Activated naive CD4-positive, alpha-beta T cell treated with anti-CD3 and anti-CD28 coated beads, Interleukin-2, amount 50 U/mL, for 72 hours (primary cell): ENCODE data around the gene SLC30A2. TPM values are rescaled to one million over a fixed set of nuclear protein-coding genes. Genes with fewer than 3 reads are reported as not detected.

ENCODE experiments used
- total RNA-seq, 2 donors: library from RNA; stranded (reverse); gene quantifications; one replicate each; pipeline ENCODE4 v1.2.3, GENCODE V29; 2022

SLC30A2 gene
- total RNA-seq, 2 donors from 2014 or later: not detected

Other genes starting within 250 kb of the SLC30A2 start
- 10 to 100 TPM; 13.5 to 34.9 TPM for gene SELENON, start 245.9 kb downstream of the SLC30A2 start, total RNA-seq
- gene MTFR1L, start 226.2 kb downstream of the SLC30A2 start, total RNA-seq: 10 to 100 TPM; 42.6 to 43.9 TPM
- gene AUNIP, start 186.7 kb downstream of the SLC30A2 start, total RNA-seq: 10 to 100 TPM in 1 of 2 donors, 1 to 10 TPM in 1; 8.6 to 10.6 TPM
- gene PAQR7, start 170.4 kb downstream of the SLC30A2 start, total RNA-seq: 1 to 10 TPM; 4.7 to 9.8 TPM
- 100 to 1,000 TPM; 495 to 786 TPM for gene STMN1, start 139.7 kb downstream of the SLC30A2 start, total RNA-seq
- 1 to 10 TPM; 8.7 to 9.5 TPM for gene PAFAH2, start 48.1 kb downstream of the SLC30A2 start, total RNA-seq
- gene EXTL1, start 24.3 kb downstream of the SLC30A2 start, total RNA-seq: not detected
- under 1 TPM in 1 of 2 donors, not detected in 1; 0.31 TPM for gene TRIM63, start 21.5 kb upstream of the SLC30A2 start, total RNA-seq
- gene PDIK1L, start 65.7 kb upstream of the SLC30A2 start, total RNA-seq: 10 to 100 TPM; 12.9 to 22.6 TPM
- not detected for gene FAM110D, start 113.0 kb upstream of the SLC30A2 start, total RNA-seq
- not detected for gene C1orf232, start 122.8 kb upstream of the SLC30A2 start, total RNA-seq
- 10 to 100 TPM; 23.0 to 34.4 TPM for gene ZNF593, start 123.8 kb upstream of the SLC30A2 start, total RNA-seq
- gene ZNF593OS, start 125.7 kb upstream of the SLC30A2 start, total RNA-seq: not detected
- gene CNKSR1, start 131.4 kb upstream of the SLC30A2 start, total RNA-seq: 1 to 10 TPM; 2.0 to 3.5 TPM
- not detected for gene CATSPER4, start 144.5 kb upstream of the SLC30A2 start, total RNA-seq
- gene CEP85, start 188.1 kb upstream of the SLC30A2 start, total RNA-seq: 10 to 100 TPM; 26.9 to 92.3 TPM
- gene SH3BGRL3, start 234.0 kb upstream of the SLC30A2 start, total RNA-seq: 100 to 1,000 TPM; 261 to 364 TPM